H9 (cell line): ENCODE data around the gene ABHD11. TPM values are rescaled to one million over a fixed set of nuclear protein-coding genes. Genes with fewer than 3 reads are reported as not detected.

Experiments
- DNase-seq: peaks from one replicate; pipeline ENCODE4 v3.0.0-alpha.2; 2017
- H2AFZ ChIP-seq: one replicate; pipeline ENCODE4 v1.6.1; 2013; ENCODE audit warnings: mild to moderate bottlenecking, low read length, control low read depth, moderate library complexity
- H2AK5ac ChIP-seq: 2 replicates; pipeline ENCODE4 v1.6.1; 2013; ENCODE audit warnings: low read length, control low read depth, mixed read lengths; ENCODE audit not compliant: insufficient read length
- H2BK120ac ChIP-seq: one replicate; pipeline ENCODE4 v1.6.1; 2013; ENCODE audit warnings: low read depth, mild to moderate bottlenecking, low read length, control low read depth, inconsistent platforms; ENCODE audit not compliant: poor library complexity, severe bottlenecking
- H2BK12ac ChIP-seq: 2 replicates; pipeline ENCODE4 v1.6.1; 2013; ENCODE audit warnings: low read length, control low read depth, mixed read lengths, low read depth; ENCODE audit not compliant: insufficient read length
- H2BK15ac ChIP-seq: 2 replicates; pipeline ENCODE4 v1.6.1; 2013; ENCODE audit warnings: low read depth, low read length, control low read depth
- H2BK20ac ChIP-seq: one replicate; pipeline ENCODE4 v1.6.1; 2013; ENCODE audit warnings: low read depth, mild to moderate bottlenecking, low read length, control low read depth, inconsistent platforms; ENCODE audit not compliant: poor library complexity, severe bottlenecking
- H2BK5ac ChIP-seq: 2 replicates; pipeline ENCODE4 v1.6.1; 2013; ENCODE audit warnings: low read length, control low read depth, mixed read lengths; ENCODE audit not compliant: insufficient read length
- H3K14ac ChIP-seq: 2 replicates; pipeline ENCODE4 v1.6.1; 2013; ENCODE audit warnings: low read length, control low read depth; ENCODE audit not compliant: insufficient read depth
- H3K18ac ChIP-seq: 2 replicates; pipeline ENCODE4 v1.6.1; 2013; ENCODE audit warnings: low read depth, mild to moderate bottlenecking, mixed read lengths, low read length, control low read depth; ENCODE audit not compliant: insufficient read length
- H3K23ac ChIP-seq: 2 replicates; pipeline ENCODE4 v1.6.1; 2013; ENCODE audit warnings: low read length, control low read depth, mixed read lengths, low read depth; ENCODE audit not compliant: insufficient read length
- H3K23me2 ChIP-seq: 2 replicates; pipeline ENCODE4 v1.6.1; 2013; ENCODE audit warnings: low read depth, mild to moderate bottlenecking, mixed read lengths, low read length, control low read depth; ENCODE audit not compliant: insufficient read length, poor library complexity, severe bottlenecking
- H3K27ac ChIP-seq: 2 replicates; pipeline ENCODE4 v1.5.1; 2013; ENCODE audit warnings: low read length, control low read depth, mixed read lengths, low read depth; ENCODE audit not compliant: insufficient read length
- H3K27me3 ChIP-seq: 2 replicates; pipeline ENCODE4 v1.6.1; 2013; ENCODE audit warnings: low read length, control low read depth, inconsistent platforms; ENCODE audit not compliant: insufficient read depth
- H3K4ac ChIP-seq: 2 replicates; pipeline ENCODE4 v1.6.1; 2013; ENCODE audit warnings: low read depth, mild to moderate bottlenecking, control low read depth, inconsistent platforms, low read length, moderate library complexity
- H3K4me1 ChIP-seq: 2 replicates; pipeline ENCODE4 v1.6.1; 2013; ENCODE audit warnings: low read length, control low read depth, inconsistent platforms; ENCODE audit not compliant: insufficient read depth
- H3K4me2 ChIP-seq: 2 replicates; pipeline ENCODE4 v1.6.1; 2013; ENCODE audit warnings: low read length, control low read depth, mixed read lengths; ENCODE audit not compliant: insufficient read length, insufficient read depth
- H3K56ac ChIP-seq: 2 replicates; pipeline ENCODE4 v1.6.1; 2013; ENCODE audit warnings: low read depth, mild to moderate bottlenecking, mixed read lengths, low read length, control low read depth; ENCODE audit not compliant: insufficient read length
- H3K79me1 ChIP-seq: 2 replicates; pipeline ENCODE4 v1.6.1; 2013; ENCODE audit warnings: low read depth, mild to moderate bottlenecking, moderate library complexity, low read length, control low read depth, inconsistent platforms; ENCODE audit not compliant: insufficient read depth, poor library complexity, severe bottlenecking
- H3K79me2 ChIP-seq: 2 replicates; pipeline ENCODE4 v1.6.1; 2013; ENCODE audit warnings: low read length, control low read depth, inconsistent platforms; ENCODE audit not compliant: insufficient read depth
- H3K9ac ChIP-seq: 2 replicates; pipeline ENCODE4 v1.6.1; 2013; ENCODE audit warnings: low read length, control low read depth, mixed read lengths; ENCODE audit not compliant: insufficient read length; ENCODE audit errors: extremely low read depth
- H3K9me3 ChIP-seq: one replicate; pipeline ENCODE4 v1.6.1; 2013; ENCODE audit warnings: low read depth, low read length, inconsistent platforms; ENCODE audit not compliant: control insufficient read depth
- H3T11ph ChIP-seq: one replicate; pipeline ENCODE4 v1.6.1; 2013; ENCODE audit warnings: mild to moderate bottlenecking, low read length, control low read depth, inconsistent platforms
- H4K20me1 ChIP-seq: one replicate; pipeline ENCODE4 v1.6.1; 2013; ENCODE audit not compliant: control insufficient read depth, insufficient read length, insufficient read depth
- H4K5ac ChIP-seq: 2 replicates; pipeline ENCODE4 v1.6.1; 2013; ENCODE audit warnings: low read depth, mild to moderate bottlenecking, mixed read lengths, low read length, control low read depth; ENCODE audit not compliant: insufficient read length
- H4K8ac ChIP-seq: replicated peaks from 2 replicates; pipeline ENCODE4 v1.6.1; 2013; ENCODE audit warnings: low read length, control low read depth, mixed read lengths, low read depth; ENCODE audit not compliant: insufficient read length
- H4K91ac ChIP-seq: 2 replicates; pipeline ENCODE4 v1.6.1; 2013; ENCODE audit warnings: low read depth, mild to moderate bottlenecking, moderate library complexity, mixed read lengths, low read length, control low read depth; ENCODE audit not compliant: insufficient read length
- H3K27ac Mint-ChIP-seq, 3 experiments: 2 replicates in 2 of 3; 3 replicates in 1 of 3; pipeline ENCODE4 v1.8.0; 2020 to 2021; ENCODE audit warnings: mixed read lengths in 3 of 3, mild to moderate bottlenecking in 1 of 3, moderate library complexity in 1 of 3
- H3K27me3 Mint-ChIP-seq: 2 replicates; pipeline ENCODE4 v1.8.0; 2021; ENCODE audit warnings: low read depth, mild to moderate bottlenecking, moderate library complexity, mixed read lengths
- H3K36me3 Mint-ChIP-seq, 3 experiments: 2 replicates in 2 of 3; 3 replicates in 1 of 3; pipeline ENCODE4 v1.8.0; 2020 to 2021; ENCODE audit warnings: low read depth in 3 of 3, mixed read lengths in 3 of 3; ENCODE audit not compliant: insufficient read depth in 1 of 3
- H3K4me1 Mint-ChIP-seq, 2 experiments: 2 replicates each; pipeline ENCODE4 v1.8.0; 2020; ENCODE audit warnings: mixed read lengths in 2 of 2
- H3K4me3 Mint-ChIP-seq, 2 experiments: 2 replicates in 1 of 2; 3 replicates in 1 of 2; pipeline ENCODE4 v1.8.0; 2020 to 2021; ENCODE audit warnings: mild to moderate bottlenecking in 2 of 2, mixed read lengths in 2 of 2, moderate library complexity in 1 of 2
- H3K9me3 Mint-ChIP-seq, 2 experiments: 2 replicates in 1 of 2; 3 replicates in 1 of 2; pipeline ENCODE4 v1.8.0; 2020; ENCODE audit warnings: mild to moderate bottlenecking in 2 of 2, mixed read lengths in 2 of 2, moderate library complexity in 1 of 2
- CTCF ChIP-seq: fragments of 200-600 bp; sonication (generic); conservative IDR thresholded peaks from 3 replicates; pipeline ENCODE4 v1.8.0; 2021; ENCODE audit warnings: antibody characterized with exemption, mild to moderate bottlenecking
- WGBS: extraction: QIAGEN DNeasy Blood & Tissue Kit; methylation state at CpG from one replicate; pipeline ENCODE4 v1.1.7; 2013; ENCODE audit warnings: missing lambda C conversion rate, low lambda C conversion rate, mixed read lengths; ENCODE audit not compliant: insufficient read length; ENCODE audit errors: extremely low coverage; 5-methylcytosine and 5-hydroxymethylcytosine counted together
- total RNA-seq: library from RNA; stranded (reverse); gene quantifications from 2 replicates; pipeline ENCODE4 v1.2.1, GENCODE V29; 2021

Gene ABHD11
- total RNA-seq, 1 experiment from 2014 or later = 34.4 TPM

GRCh38 chr7:73737491-73738219 is 947 bp downstream of the ABHD11 start:
- H3K79me1 ChIP-seq = no peaks in the 10 kb centered on the region
- DNase-seq = no peak
- no peak for TF ChIP-seq CTCF
- no peak overlapping the region for H3K4ac ChIP-seq
- no peak overlapping the region for H3K14ac ChIP-seq
- H3K27me3 Mint-ChIP-seq = peaks cover 13% of the 10 kb centered on the region
- no peak overlapping the region for H4K8ac ChIP-seq
- H2AFZ ChIP-seq = no peak overlapping the region
- H3K4me3 Mint-ChIP-seq = peak overlapping the region; percentile 93 to 96
- no peaks in the 10 kb centered on the region; the same call in 1 of the 2 replicates for H3K27me3 ChIP-seq
- no peak overlapping the region for H2BK5ac ChIP-seq
- H3K79me2 ChIP-seq = no peaks in the 10 kb centered on the region
- peaks cover 6% of the 10 kb centered on the region; the same call in 1 of the 2 replicates for H3K4me1 ChIP-seq
- no peak overlapping the region for H2BK120ac ChIP-seq
- peaks cover 6 to 23% (median 20%) of the 10 kb centered on the region in 3 experiments for H3K36me3 Mint-ChIP-seq
- peak overlapping the region in 1 of 3 experiments; percentile 58; a peak in 1 of 7 replicates for H3K27ac Mint-ChIP-seq
- H3K9ac ChIP-seq = no peak overlapping the region
- no peak overlapping the region for H4K91ac ChIP-seq
- H4K5ac ChIP-seq = no peak overlapping the region
- no peak overlapping the region for H3K23ac ChIP-seq
- H4K20me1 ChIP-seq = no peaks in the 10 kb centered on the region
- H3K18ac ChIP-seq = no peak overlapping the region
- H3K27ac ChIP-seq = no peak overlapping the region
- no peaks in the 10 kb centered on the region for H3K9me3 ChIP-seq
- peaks cover 10% of the 10 kb centered on the region for H3K23me2 ChIP-seq
- H3K4me1 Mint-ChIP-seq = peaks cover 23 to 39% of the 10 kb centered on the region in 2 experiments
- H3K4me2 ChIP-seq = peak overlapping the region; percentile 54
- H2BK12ac ChIP-seq = no peak overlapping the region
- no peak overlapping the region for H2AK5ac ChIP-seq
- H2BK15ac ChIP-seq = no peak overlapping the region
- H2BK20ac ChIP-seq = no peak overlapping the region
- H3K9me3 Mint-ChIP-seq = peaks cover 0 to 2% of the 10 kb centered on the region in 2 experiments; a peak in 1 of 5 replicates
- no peak overlapping the region for H3K56ac ChIP-seq
- no peak overlapping the region for H3T11ph ChIP-seq
- WGBS = no CpG with 5 or more reads among the region's 17 CpGs
